HCT116 (cell line): ENCODE data around the gene SUPT6H. TPM values are rescaled to one million over a fixed set of nuclear protein-coding genes. Genes with fewer than 3 reads are reported as not detected.

ENCODE experiments used
- ATAC-seq: fragments of 200-7000 bp; cut with Tn5 transposase; 2 replicates; pipeline ENCODE4 v1.9.1; 2020; ENCODE audit warnings: mild to moderate bottlenecking, moderate library complexity
- BruUV-seq: library from RNA; stranded (reverse); fragments of 400-500 nt; replicated peaks from 2 replicates; lab custom pipeline; 2021; lab: Mats Ljungman, UMichigan
- CTCF ChIA-PET: fragments of 300-600 bp; sonication (Branson Sonifier 250); formaldehyde crosslinking; loops from one replicate; lab custom pipeline; 2021; ENCODE audit warnings: antibody characterized with exemption; lab: Charles Lee
- POLR2A ChIA-PET: fragments of 300-600, 350-600 bp; sonication (Branson Sonifier 250); formaldehyde crosslinking; loops from one replicate; lab custom pipeline; 2021; ENCODE audit warnings: antibody characterized with exemption; lab: Charles Lee
- RAD21 ChIA-PET, 2 experiments: fragments of 300-600 bp; sonication (Branson Sonifier 250); formaldehyde crosslinking; loops; one replicate each; lab custom pipeline; 2023; ENCODE audit warnings: low total read pairs in 2 of 2; ENCODE audit not compliant: uncharacterized antibody in 2 of 2, unreplicated experiment in 2 of 2, low non-redundant PET in 1 of 2; lab: Charles Lee
- DNase-seq: peaks from one replicate; pipeline ENCODE4 v3.0.0-alpha.2; 2010; ENCODE audit warnings: low read depth, low spot score
- H2AFZ ChIP-seq: fragments of 200-600 bp; shearing (Covaris generic), sonication (generic); 2 replicates; pipeline ENCODE4 v1.6.1; 2017; ENCODE audit warnings: low read depth, mixed run types, mixed read lengths, antibody characterized with exemption, low read length; ENCODE audit not compliant: poor library complexity, severe bottlenecking
- H3K27ac ChIP-seq: 2 replicates; pipeline ENCODE4 v1.5.1; 2012; ENCODE audit warnings: low read depth, low read length
- H3K27me3 ChIP-seq: fragments of 200-600 bp; sonication (generic); 2 replicates; pipeline ENCODE4 v1.6.1; 2016; ENCODE audit warnings: mixed run types, low read length, mixed read lengths; ENCODE audit not compliant: insufficient read depth
- H3K36me3 ChIP-seq, 2 experiments: fragments of 200-500 bp in 1 of 2; fragments of 200-600 bp in 1 of 2; sonication (Bioruptor generic) in 1 of 2; sonication (generic) in 1 of 2; 2 replicates each; pipeline versions ENCODE4 v1.5.1 to v1.6.1; 2014 to 2016; ENCODE audit warnings: low read length in 2 of 2, inconsistent platforms in 1 of 2, mixed read lengths in 1 of 2, mixed run types in 1 of 2; ENCODE audit not compliant: insufficient read depth in 2 of 2, control insufficient read depth in 1 of 2
- H3K4me1 ChIP-seq, 2 experiments: fragments of 200-600 bp in 1 of 2; sonication (generic) in 1 of 2; 2 replicates each; pipeline versions ENCODE4 v1.5.1 to v1.6.1; 2012 to 2017; ENCODE audit warnings: low read length in 2 of 2, inconsistent platforms in 1 of 2, mild to moderate bottlenecking in 1 of 2, mixed read lengths in 1 of 2, mixed run types in 1 of 2, moderate library complexity in 1 of 2; ENCODE audit not compliant: insufficient read depth in 2 of 2, control insufficient read depth in 1 of 2
- H3K4me2 ChIP-seq: fragments of 200-600 bp; sonication (generic); 2 replicates; pipeline ENCODE4 v1.6.1; 2017; ENCODE audit warnings: mixed run types, low read length, mixed read lengths
- H3K4me3 ChIP-seq, 2 experiments: fragments of 200-600 bp in 1 of 2; sonication (generic) in 1 of 2; replicated peaks in 1 of 2; 2 replicates each; pipeline ENCODE4 v1.5.1; 2011 to 2016; ENCODE audit warnings: low read length in 2 of 2, control low read depth in 1 of 2, low read depth in 1 of 2, mild to moderate bottlenecking in 1 of 2, mixed read lengths in 1 of 2, mixed run types in 1 of 2
- H3K79me2 ChIP-seq: fragments of 200-600 bp; sonication (generic); 2 replicates; pipeline ENCODE4 v1.6.1; 2017; ENCODE audit warnings: mild to moderate bottlenecking, mixed run types, low read length, moderate library complexity, mixed read lengths; ENCODE audit not compliant: insufficient read depth
- H3K9ac ChIP-seq: fragments of 200-600 bp; sonication (generic); 2 replicates; pipeline ENCODE4 v1.6.1; 2016; ENCODE audit warnings: low read length, mixed read lengths
- H3K9me2 ChIP-seq: fragments of 200-600 bp; sonication (generic), shearing (Covaris generic); 2 replicates; pipeline ENCODE4 v1.6.1; 2017; ENCODE audit warnings: mixed run types, mild to moderate bottlenecking, moderate library complexity; ENCODE audit not compliant: insufficient read depth
- H3K9me3 ChIP-seq, 2 experiments: fragments of 200-500 bp in 1 of 2; fragments of 200-600 bp in 1 of 2; sonication (Bioruptor generic) in 1 of 2; sonication (generic) in 1 of 2; 2 replicates each; pipeline ENCODE4 v1.6.1; 2014 to 2017; ENCODE audit warnings: low read length in 2 of 2, mixed read lengths in 2 of 2, inconsistent platforms in 1 of 2, low read depth in 1 of 2, mild to moderate bottlenecking in 1 of 2, mixed run types in 1 of 2, moderate library complexity in 1 of 2; ENCODE audit not compliant: control insufficient read depth in 1 of 2, insufficient read depth in 1 of 2
- H4K20me1 ChIP-seq: fragments of 200-600 bp; sonication (generic), shearing (Covaris generic); 2 replicates; pipeline ENCODE4 v1.6.1; 2017; ENCODE audit warnings: mixed run types, mild to moderate bottlenecking, moderate library complexity; ENCODE audit not compliant: insufficient read depth
- EGR1 ChIP-seq: IDR thresholded peaks from 2 replicates; pipeline ENCODE4 v1.6.1; 2012; ENCODE audit warnings: low read depth
- ELF1 ChIP-seq: IDR thresholded peaks from 2 replicates; pipeline ENCODE4 v1.6.1; 2012; ENCODE audit warnings: low read depth, borderline replicate concordance
- FOSL1 ChIP-seq: IDR thresholded peaks from 2 replicates; pipeline ENCODE4 v1.6.1; 2012; ENCODE audit warnings: low read depth
- POLR2A ChIP-seq: IDR thresholded peaks from 2 replicates; pipeline ENCODE4 v1.7.0; 2011; ENCODE audit warnings: borderline replicate concordance; ENCODE audit not compliant: insufficient read depth, insufficient read length; ENCODE audit errors: extremely low read depth
- POLR2AphosphoS5 ChIP-seq: IDR thresholded peaks from 2 replicates; pipeline ENCODE4 v1.6.1; 2011; ENCODE audit warnings: mild to moderate bottlenecking, low read depth, low read length, moderate library complexity
- SP1 ChIP-seq: IDR thresholded peaks from 2 replicates; pipeline ENCODE4 v1.6.1; 2012; ENCODE audit warnings: low read depth
- SRF ChIP-seq: IDR thresholded peaks from 2 replicates; pipeline ENCODE4 v1.6.1; 2012; ENCODE audit warnings: low read depth
- TCF7L2 ChIP-seq: IDR thresholded peaks from 2 replicates; pipeline ENCODE4 v1.7.0; 2011; ENCODE audit warnings: borderline replicate concordance, inconsistent platforms; ENCODE audit not compliant: insufficient read depth, insufficient read length; ENCODE audit errors: extremely low read depth
- YY1 ChIP-seq: IDR thresholded peaks from 2 replicates; pipeline ENCODE4 v1.6.1; 2011; ENCODE audit warnings: low read length, low read depth, moderate library complexity, mild to moderate bottlenecking; ENCODE audit not compliant: insufficient replicate concordance; ENCODE audit errors: extremely low read depth
- intact Hi-C: fragments of 100-400 bp; cut with micrococcal nuclease; formaldehyde crosslinking; loops from 2 replicates; pipeline ENCODE4 v1.10.0; 2022
- total RNA-seq: library from RNA; stranded (reverse); gene quantifications from one replicate; pipeline ENCODE4 v1.2.1, GENCODE V29; 2021; ENCODE audit not compliant: unreplicated experiment
- TF ChIP-seq, protein P1 (sequence below): IDR thresholded peaks from 2 replicates; pipeline ENCODE4 v1.6.1; 2012
- TF ChIP-seq, protein P2 (sequence below): IDR thresholded peaks from 2 replicates; pipeline ENCODE4 v1.6.1; 2011; ENCODE audit warnings: mild to moderate bottlenecking, low read length, moderate library complexity; ENCODE audit not compliant: insufficient replicate concordance; ENCODE audit errors: extremely low read depth

The SUPT6H gene
- total RNA-seq, 1 experiment from 2014 or later, result 62.1 TPM

DNA sequence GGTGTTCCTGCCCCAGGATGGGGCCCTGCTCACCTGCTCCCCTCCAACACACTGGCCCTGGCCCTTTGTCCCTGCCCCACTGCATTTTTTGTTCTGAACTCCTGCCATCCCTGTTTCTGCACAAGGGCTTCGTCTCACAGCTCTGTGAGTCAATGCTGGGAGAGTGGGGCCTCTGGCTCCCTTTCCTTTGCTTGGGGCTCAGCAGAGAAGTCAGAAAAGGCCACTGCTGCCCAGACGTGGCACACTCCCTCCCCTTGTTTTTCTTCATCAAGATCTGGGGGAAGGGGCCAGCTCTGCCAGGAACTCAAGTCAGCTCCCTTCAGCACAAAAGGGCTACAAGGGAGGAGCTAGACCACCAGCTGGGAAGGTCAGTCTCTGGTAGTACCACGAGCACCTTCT is 40.7 kb downstream of the SUPT6H start:
- no peaks in the 10 kb centered on the region for H3K27me3 ChIP-seq
- H3K9me2 ChIP-seq, result no peaks in the 10 kb centered on the region
- RAD21 ChIA-PET, result no interaction called here
- no peak for DNase-seq
- TF ChIP-seq TCF7L2 (no peak), YY1 (no peak), POLR2AphosphoS5 (no peak), FOSL1 (no peak), SRF (no peak), EGR1 (no peak), SP1 (no peak), ELF1 (no peak), POLR2A (no peak)
- TF ChIP-seq, protein P1, sequence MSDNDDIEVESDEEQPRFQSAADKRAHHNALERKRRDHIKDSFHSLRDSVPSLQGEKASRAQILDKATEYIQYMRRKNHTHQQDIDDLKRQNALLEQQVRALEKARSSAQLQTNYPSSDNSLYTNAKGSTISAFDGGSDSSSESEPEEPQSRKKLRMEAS, result no peak
- TF ChIP-seq, protein P2, sequence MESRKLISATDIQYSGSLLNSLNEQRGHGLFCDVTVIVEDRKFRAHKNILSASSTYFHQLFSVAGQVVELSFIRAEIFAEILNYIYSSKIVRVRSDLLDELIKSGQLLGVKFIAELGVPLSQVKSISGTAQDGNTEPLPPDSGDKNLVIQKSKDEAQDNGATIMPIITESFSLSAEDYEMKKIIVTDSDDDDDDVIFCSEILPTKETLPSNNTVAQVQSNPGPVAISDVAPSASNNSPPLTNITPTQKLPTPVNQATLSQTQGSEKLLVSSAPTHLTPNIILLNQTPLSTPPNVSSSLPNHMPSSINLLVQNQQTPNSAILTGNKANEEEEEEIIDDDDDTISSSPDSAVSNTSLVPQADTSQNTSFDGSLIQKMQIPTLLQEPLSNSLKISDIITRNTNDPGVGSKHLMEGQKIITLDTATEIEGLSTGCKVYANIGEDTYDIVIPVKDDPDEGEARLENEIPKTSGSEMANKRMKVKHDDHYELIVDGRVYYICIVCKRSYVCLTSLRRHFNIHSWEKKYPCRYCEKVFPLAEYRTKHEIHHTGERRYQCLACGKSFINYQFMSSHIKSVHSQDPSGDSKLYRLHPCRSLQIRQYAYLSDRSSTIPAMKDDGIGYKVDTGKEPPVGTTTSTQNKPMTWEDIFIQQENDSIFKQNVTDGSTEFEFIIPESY, result no peak
- H3K4me1 ChIP-seq, result no peaks in the 10 kb centered on the region
- intact Hi-C loops, result no loop called here
- no TSS peak for BruUV-seq
- H3K79me2 ChIP-seq, result no peaks in the 10 kb centered on the region
- no peak overlapping the region for H3K4me2 ChIP-seq
- H3K36me3 ChIP-seq, result peaks cover 34 to 38% of the 10 kb centered on the region in 2 experiments
- no peaks in the 10 kb centered on the region for H3K9me3 ChIP-seq
- no peak overlapping the region for H3K4me3 ChIP-seq
- no peaks in the 10 kb centered on the region for H4K20me1 ChIP-seq
- POLR2A ChIA-PET, result interaction anchor here (1.0 kb wide), 1 partner anchor 17 kb away, joined by 3 read pairs; the partner anchor contains the start of gene RPL23A
- H3K27ac ChIP-seq, result no peak overlapping the region
- no peak overlapping the region for H3K9ac ChIP-seq
- CTCF ChIA-PET, result no interaction called here
- no peak overlapping the region for H2AFZ ChIP-seq
- ATAC-seq, result no peak
